NCI-H345 treated with DMSO at 0.1 percent for 48 hours (cell line): Measurements from ENCODE around the gene LENEP.

Experiments used
- DNase-seq: peaks from one replicate; lab custom pipeline; 2025; ENCODE audit not compliant: unreplicated experiment; lab: John Stamatoyannopoulos, UW

The LENEP gene

GRCh38 chr1:154993572-154994268 lies at the start of gene LENEP:
Gene LENEP (plus strand): TSS chr1:154993586. CDS start chr1:154993608, 22 bp downstream.
- no peak for DNase-seq

- peak; percentile 58 for DNase-seq
These were observed 49.6 kb upstream of the LENEP start for GRCh38 chr1:154943649-154944400.

GRCh38 chr1:154944401-154945159 lies 48.8 kb upstream of the LENEP start:
- DNase-seq = no peak

- no peak for DNase-seq
These were observed 48.0 kb upstream of the LENEP start for GRCh38 chr1:154945160-154945961.

- DNase-seq = no peak
These were observed 47.2 kb upstream of the LENEP start for GRCh38 chr1:154945962-154946850.

GRCh38 chr1:154948079-154948478 lies 45.3 kb upstream of the LENEP start:
- DNase-seq = no peak

GRCh38 chr1:154951901-154952657 lies 41.3 kb upstream of the LENEP start:
- no peak for DNase-seq

- no peak for DNase-seq
These were observed 40.7 kb upstream of the LENEP start for GRCh38 chr1:154952664-154953063.

GRCh38 chr1:154953611-154954038 lies 39.8 kb upstream of the LENEP start:
- DNase-seq = no peak

GRCh38 chr1:154954541-154954940 lies 38.8 kb upstream of the LENEP start:
- DNase-seq = no peak

GRCh38 chr1:154955039-154955717 lies 38.2 kb upstream of the LENEP start:
- peak; percentile 37 for DNase-seq

GRCh38 chr1:154955718-154956543 lies 37.5 kb upstream of the LENEP start, which contains the start of gene PBXIP1:
Gene PBXIP1 (minus strand): TSS chr1:154956099. CDS start chr1:154953721, 2,378 bp downstream.
- peak; percentile 99 for DNase-seq

GRCh38 chr1:154956544-154956941 lies 36.8 kb upstream of the LENEP start:
- DNase-seq = no peak

GRCh38 chr1:154957091-154957657 lies 36.2 kb upstream of the LENEP start:
- DNase-seq = no peak

GRCh38 chr1:154958036-154958435 lies 35.4 kb upstream of the LENEP start:
- DNase-seq = no peak

GRCh38 chr1:154958681-154959425 lies 34.5 kb upstream of the LENEP start:
- no peak for DNase-seq

- no peak for DNase-seq
These were observed 34.0 kb upstream of the LENEP start for GRCh38 chr1:154959426-154959780.
